Muscle layer of duodenum (tissue), 2 donors: Measurements from ENCODE around the gene AFF1.
A peak's percentile ranks its signal among the peaks of the same experiment; 100 is the strongest.

Source experiments
- H3K27ac ChIP-seq: one replicate; pipeline ENCODE4 v1.7.0; 2013; ENCODE audit warnings: mild to moderate bottlenecking, low read length
- H3K27me3 ChIP-seq: one replicate; pipeline ENCODE4 v1.7.0; 2013; ENCODE audit warnings: low read depth, mild to moderate bottlenecking, control low read depth, low read length
- H3K36me3 ChIP-seq, 2 donors: one replicate each; pipeline ENCODE4 v1.7.0; 2013; ENCODE audit warnings: low read length in 2 of 2, control low read depth in 1 of 2, mild to moderate bottlenecking in 1 of 2; ENCODE audit not compliant: insufficient read depth in 2 of 2, control insufficient read depth in 1 of 2
- H3K4me1 ChIP-seq, 2 donors: one replicate each; pipeline ENCODE4 v1.7.0; 2013; ENCODE audit warnings: low read length in 2 of 2, mild to moderate bottlenecking in 2 of 2, control low read depth in 1 of 2, moderate library complexity in 1 of 2; ENCODE audit not compliant: insufficient read depth in 2 of 2, control insufficient read depth in 1 of 2
- H3K4me3 ChIP-seq, 2 donors: one replicate each; pipeline ENCODE4 v1.7.0; 2013; ENCODE audit warnings: low read length in 2 of 2, low read depth in 1 of 2, mild to moderate bottlenecking in 1 of 2
- H3K9me3 ChIP-seq, 2 donors: one replicate each; pipeline ENCODE4 v1.7.0; 2013; ENCODE audit warnings: low read length in 2 of 2, control low read depth in 1 of 2, mild to moderate bottlenecking in 1 of 2; ENCODE audit not compliant: control insufficient read depth in 1 of 2
- donor health status: healthy.

AFF1 gene

DNA sequence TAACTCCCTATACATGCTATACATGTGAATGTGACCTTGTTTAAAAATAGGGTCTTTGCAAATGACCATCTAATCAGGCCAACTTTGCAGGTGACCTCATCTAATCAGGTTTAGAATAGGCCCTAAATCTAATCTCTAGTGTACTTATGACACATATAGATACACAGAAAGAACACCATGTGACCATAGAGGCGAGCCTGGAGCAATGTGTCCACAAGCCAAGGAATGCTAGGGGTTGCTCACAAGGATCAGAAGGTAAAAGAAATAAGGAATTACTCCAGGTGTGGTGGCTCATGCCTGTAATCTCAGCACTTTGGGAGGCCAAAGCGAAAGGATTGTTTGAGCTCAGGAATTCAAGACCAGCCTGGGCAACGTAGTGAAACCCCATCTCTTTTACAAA lies 32.9 kb upstream of the AFF1 start:
- no peak overlapping the region for H3K27ac ChIP-seq
- H3K9me3 ChIP-seq, result no peaks in the 10 kb centered on the region
- no peak overlapping the region for H3K4me3 ChIP-seq
- H3K36me3 ChIP-seq, result no peaks in the 10 kb centered on the region
- no peaks in the 10 kb centered on the region for H3K4me1 ChIP-seq
- H3K27me3 ChIP-seq, result no peaks in the 10 kb centered on the region

DNA sequence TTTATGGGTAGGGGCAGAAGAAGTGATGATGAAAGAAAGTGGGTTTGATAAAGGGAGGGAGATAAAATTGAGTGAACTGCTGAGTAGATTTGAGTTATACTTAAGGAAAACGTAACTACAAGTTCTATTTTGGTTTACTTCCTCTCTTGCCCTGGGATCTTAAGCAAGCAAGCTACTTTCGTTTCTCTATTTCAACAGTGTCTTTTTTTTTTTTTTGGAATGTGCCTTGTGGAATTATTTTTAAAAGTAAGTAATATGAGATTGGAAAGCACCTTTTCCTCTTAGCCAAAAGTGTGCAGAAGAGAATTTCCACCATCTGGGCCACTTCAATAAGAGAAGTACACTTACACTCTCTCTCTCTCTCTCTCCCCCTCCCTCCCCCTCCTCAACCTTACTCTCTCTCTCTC lies 26.6 kb upstream of the AFF1 start:
- Histone ChIP-seq H3K4me1 (peaks cover 6 to 14% of the 10 kb centered on the region in 2 donors), H3K27ac (peak overlapping the region; percentile 62), H3K4me3 (peak overlapping the region; percentile 28 to 37), H3K9me3 (no peaks in the 10 kb centered on the region), H3K36me3 (no peaks in the 10 kb centered on the region), H3K27me3 (no peaks in the 10 kb centered on the region)

DNA sequence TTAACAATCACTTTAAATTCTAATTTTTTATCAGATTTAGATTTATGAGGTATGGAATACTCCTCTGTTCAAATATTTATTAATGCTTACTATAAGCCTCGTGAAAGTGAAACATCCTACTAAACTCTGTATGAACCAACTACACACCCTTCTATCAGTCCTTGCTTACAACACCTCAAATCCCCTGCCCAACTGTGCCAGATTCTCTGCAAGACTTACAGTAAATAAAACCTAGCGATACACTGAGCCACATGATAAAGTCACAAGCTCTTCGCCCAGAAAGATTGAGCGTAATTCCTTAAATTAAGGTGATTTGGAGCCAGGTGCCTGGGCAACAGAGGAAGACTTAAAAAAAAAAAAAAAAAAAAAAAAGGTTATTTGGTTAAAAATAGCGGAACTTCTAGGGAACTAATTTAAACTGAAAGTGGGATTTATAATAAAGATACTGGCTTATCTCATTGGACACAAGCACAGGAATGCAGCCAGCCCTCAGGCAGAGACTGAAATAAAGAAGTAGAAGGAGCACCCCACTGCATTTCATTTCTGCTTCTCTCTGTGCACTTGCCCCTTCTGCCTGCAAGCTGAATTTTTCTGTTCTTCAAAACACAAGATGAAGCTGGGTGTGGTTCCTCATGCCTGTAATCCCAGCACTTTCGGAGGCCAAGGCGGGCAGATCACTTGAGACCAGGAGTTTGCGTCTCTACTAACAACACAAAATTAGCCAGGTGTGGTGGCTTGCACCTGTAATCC lies 25.1 kb upstream of the AFF1 start:
- no peak overlapping the region for H3K4me3 ChIP-seq

DNA sequence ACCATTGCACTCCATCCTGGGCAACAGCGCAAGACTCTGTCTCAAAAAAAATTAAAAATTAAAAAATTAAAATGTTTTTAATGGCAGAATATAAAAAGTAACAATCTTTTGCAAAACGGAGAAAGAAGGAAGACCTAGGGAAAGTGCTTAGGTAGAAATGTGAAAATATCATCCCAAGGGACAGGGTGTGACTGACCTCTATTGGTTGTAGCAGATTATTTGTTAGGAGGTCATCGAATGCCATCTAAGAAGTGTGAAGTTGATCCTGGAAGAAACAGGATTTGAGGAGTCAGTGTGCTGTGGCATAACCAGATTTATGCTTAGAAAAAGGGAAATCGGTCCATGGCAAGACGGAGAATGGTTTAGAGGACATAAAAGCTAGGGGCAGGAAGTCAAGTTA lies 24.4 kb upstream of the AFF1 start:
- Histone ChIP-seq H3K4me1 (peaks cover 6 to 14% of the 10 kb centered on the region in 2 donors), H3K27me3 (no peaks in the 10 kb centered on the region), H3K36me3 (no peaks in the 10 kb centered on the region), H3K27ac (no peak overlapping the region), H3K9me3 (no peaks in the 10 kb centered on the region), H3K4me3 (no peak overlapping the region)

More for the DNA sequence above, 25.1 kb upstream of the AFF1 start:
- H3K36me3 ChIP-seq, result no peaks in the 10 kb centered on the region
- no peaks in the 10 kb centered on the region for H3K27me3 ChIP-seq
- no peak overlapping the region for H3K27ac ChIP-seq
- H3K4me1 ChIP-seq, result peaks cover 6 to 14% of the 10 kb centered on the region in 2 donors
- no peaks in the 10 kb centered on the region for H3K9me3 ChIP-seq

DNA sequence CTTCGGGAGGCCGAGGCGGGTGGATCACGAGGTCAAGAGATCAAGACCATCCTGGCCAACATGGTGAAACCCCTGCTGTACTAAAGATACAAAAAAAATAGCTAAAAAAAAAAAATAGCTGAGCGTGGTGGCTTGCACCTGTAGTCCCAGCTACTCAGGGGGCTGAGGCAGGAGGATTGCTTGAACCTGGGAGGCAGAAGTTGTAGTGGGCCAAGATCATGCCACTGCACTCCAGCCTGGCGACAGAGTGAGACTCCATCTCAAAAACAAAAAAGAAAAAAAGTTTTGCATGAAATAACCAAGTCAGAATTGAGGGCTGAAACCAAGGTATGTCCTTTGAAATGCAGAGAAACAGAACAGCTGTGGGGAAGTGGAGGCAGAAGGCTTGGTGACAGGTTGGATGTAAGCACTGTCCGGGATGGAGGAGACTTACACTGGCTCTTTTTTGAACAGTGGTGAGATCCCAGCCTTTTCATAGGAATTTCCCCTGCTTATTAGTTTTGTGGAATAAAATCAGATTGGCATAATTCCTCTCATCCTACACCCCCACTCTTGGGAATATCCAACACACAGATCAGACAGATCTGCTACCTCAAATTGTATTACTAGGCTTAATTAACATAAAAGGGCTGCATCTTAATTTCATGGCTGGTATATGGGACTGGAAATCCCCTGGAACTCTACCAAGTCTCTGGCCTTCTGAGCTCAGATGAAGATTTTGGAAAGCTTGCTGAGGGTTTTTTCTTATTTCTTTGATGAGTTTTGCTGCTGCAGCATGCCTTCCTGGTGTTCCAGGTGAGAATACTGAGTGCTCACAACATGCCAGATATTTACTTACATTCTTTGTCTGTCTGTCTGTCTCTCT lies 23.8 kb upstream of the AFF1 start:
- no peak overlapping the region for H3K4me3 ChIP-seq
- no peak overlapping the region for H3K27ac ChIP-seq
- no peaks in the 10 kb centered on the region for H3K27me3 ChIP-seq
- no peaks in the 10 kb centered on the region for H3K9me3 ChIP-seq
- H3K4me1 ChIP-seq, result peaks cover 6 to 14% of the 10 kb centered on the region in 2 donors
- no peaks in the 10 kb centered on the region for H3K36me3 ChIP-seq

DNA sequence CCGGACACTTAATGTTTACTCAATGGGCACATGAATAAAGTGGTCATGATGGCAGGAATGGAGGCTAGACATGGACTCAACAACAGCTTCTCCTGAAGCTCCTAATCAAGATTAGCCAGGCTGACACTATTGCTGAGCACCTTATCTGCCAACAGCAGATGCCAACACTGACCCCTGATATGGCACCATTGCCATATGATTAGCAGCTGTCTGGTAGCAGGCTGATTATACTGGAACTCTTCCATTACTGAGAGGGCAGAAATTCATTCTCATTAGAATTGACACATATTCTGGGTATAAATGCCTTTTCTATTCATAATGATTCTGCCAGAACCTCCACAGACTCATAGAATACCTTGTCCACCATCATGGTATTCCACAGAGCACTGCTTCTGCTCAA lies 18.4 kb upstream of the AFF1 start:
- H3K9me3 ChIP-seq, result no peaks in the 10 kb centered on the region
- no peaks in the 10 kb centered on the region for H3K36me3 ChIP-seq
- H3K4me1 ChIP-seq, result peaks cover 0 to under 1% of the 10 kb centered on the region in 2 donors
- no peaks in the 10 kb centered on the region for H3K27me3 ChIP-seq
- no peak overlapping the region for H3K4me3 ChIP-seq
- H3K27ac ChIP-seq, result no peak overlapping the region

DNA sequence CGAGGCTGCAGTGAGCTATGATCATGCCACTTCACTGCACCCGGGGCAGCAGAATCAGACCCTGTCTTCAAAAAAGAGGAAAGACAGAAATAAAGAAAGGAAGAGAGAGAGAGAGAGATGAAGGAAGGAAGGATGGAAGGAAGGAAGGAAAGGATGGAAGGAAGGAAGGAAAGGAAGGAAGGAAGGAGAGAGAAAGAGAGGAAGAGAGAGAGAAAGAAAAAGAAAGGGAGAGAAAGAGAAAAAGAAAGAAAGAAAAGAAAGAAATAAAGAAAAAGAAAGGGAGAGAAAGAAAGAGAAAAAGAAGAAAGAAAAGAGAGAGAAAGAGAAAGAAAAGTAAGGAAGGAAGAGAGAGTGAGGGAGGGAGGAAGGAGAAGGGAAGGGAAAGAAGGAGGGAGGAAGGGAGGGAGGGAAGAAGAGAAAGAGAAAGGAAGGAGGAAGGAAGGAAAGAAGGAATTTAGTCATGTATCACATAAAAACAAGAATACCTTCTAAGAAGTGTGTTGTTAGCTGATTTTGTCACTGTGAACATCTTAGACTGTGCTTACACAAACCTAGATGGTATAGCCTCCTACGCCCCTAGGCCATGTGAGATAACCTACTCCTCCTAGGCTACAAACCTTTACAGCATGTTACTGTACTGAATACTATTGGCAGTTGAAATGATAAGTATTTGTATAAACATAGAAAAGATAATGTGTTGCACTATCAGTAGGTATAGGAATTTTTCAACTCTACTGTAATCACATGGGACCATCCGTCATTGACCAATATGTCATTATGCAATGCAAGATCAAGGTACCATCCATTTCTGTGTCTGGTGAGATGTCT lies 17.4 kb upstream of the AFF1 start:
- Histone ChIP-seq H3K4me3 (no peak overlapping the region), H3K4me1 (no peaks in the 10 kb centered on the region), H3K9me3 (no peaks in the 10 kb centered on the region), H3K27ac (no peak overlapping the region), H3K36me3 (no peaks in the 10 kb centered on the region), H3K27me3 (no peaks in the 10 kb centered on the region)

DNA sequence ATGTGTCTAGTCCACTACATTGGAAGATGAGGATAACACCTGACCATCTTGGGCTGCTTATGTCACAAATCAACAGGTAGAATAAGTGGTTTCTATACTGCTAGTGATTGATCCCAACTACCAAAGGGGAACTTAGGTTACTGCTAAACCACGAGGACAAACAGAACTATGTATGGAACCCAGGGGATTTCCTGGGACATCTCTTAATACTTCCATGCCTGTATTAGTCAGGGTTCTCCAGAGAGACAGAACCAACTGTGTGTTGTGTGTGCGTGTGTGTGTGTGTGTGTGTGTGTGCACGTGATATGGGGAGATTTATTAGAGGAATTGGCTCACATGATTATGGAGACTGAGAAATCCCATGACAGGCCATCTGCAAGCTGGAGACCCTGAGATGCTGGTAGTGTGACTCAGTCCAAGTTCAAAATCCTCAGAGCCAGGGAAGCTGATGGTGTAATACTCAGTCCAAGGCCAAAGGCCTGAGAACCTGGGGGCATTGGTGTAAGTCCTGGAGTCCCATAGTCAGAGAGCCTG lies 16.2 kb upstream of the AFF1 start:
- H3K27me3 ChIP-seq, result no peaks in the 10 kb centered on the region
- H3K4me1 ChIP-seq, result no peaks in the 10 kb centered on the region
- no peak overlapping the region for H3K27ac ChIP-seq
- H3K36me3 ChIP-seq, result no peaks in the 10 kb centered on the region
- no peaks in the 10 kb centered on the region for H3K9me3 ChIP-seq
- no peak overlapping the region for H3K4me3 ChIP-seq

DNA sequence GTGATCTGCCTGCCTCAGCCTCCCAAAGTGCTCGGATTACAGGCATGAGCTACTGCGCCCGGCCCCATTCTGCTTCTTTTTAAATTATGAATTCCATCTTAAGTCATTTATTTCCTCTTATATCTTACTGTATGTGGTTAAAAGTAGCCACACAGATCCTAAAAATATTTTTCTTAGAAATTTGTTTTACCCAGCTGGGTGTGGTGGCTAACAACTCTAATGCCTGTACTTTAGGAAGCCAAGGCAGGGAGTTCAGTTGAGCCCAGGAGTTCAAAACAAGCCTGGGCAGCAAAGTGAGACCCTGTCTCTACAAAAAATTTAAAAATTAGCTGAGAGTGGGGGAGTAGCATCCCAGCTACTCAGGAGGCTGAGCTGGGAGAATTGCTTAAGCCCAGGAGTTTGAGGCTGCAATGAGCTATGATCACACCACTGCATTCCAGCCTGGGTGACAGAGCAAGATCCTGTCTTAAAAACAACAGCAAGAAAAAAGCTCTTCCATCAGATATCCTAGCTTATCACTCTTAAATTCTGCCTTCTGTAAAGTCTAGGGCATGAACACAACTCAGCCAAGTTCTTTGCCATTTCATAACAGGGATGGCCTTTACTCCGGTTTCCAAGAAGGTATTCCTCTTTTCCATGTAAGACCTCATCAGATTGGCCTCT lies 15.1 kb upstream of the AFF1 start:
- no peak overlapping the region for H3K4me3 ChIP-seq
- no peaks in the 10 kb centered on the region for H3K27me3 ChIP-seq
- H3K9me3 ChIP-seq, result no peaks in the 10 kb centered on the region
- no peaks in the 10 kb centered on the region for H3K36me3 ChIP-seq
- H3K4me1 ChIP-seq, result no peaks in the 10 kb centered on the region
- H3K27ac ChIP-seq, result no peak overlapping the region

DNA sequence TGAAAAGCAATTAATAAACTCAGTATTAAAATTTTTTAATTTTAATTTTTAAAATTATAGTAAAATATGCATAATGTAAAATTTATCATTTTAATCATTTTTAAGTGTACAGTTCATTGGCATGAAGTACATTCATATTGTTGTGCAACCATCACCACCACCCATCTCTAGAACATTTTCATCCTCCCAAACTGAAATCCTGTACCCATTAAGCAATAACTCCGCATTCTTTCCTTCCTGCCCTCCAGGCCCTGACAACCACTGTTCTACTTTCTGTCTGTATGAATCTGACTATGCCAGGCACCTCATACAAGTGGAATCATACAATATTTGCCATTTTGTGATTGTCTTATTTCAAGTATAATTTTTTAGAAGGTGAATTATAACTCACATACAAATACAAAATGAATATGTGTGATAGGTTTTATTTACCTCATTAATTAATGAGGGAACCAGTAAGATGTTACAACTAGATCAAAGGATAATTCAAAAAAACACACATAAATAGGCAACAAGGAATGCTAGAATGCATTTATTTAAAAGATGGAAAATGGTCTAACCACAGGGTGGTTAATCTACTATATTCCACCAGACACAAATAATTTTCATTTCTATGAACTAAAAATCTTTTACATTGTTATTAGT lies 13.1 kb upstream of the AFF1 start:
- Histone ChIP-seq H3K36me3 (no peaks in the 10 kb centered on the region), H3K27ac (no peak overlapping the region), H3K4me3 (no peak overlapping the region), H3K4me1 (no peaks in the 10 kb centered on the region), H3K9me3 (no peaks in the 10 kb centered on the region), H3K27me3 (no peaks in the 10 kb centered on the region)
